Loucy (cell line): Measurements from ENCODE around the gene HOXA2.

ENCODE experiments used
- H2AFZ ChIP-seq: fragments of 200-600 bp; sonication (generic); 2 replicates; pipeline ENCODE4 v1.6.0; 2016; ENCODE audit warnings: antibody characterized with exemption, mild to moderate bottlenecking, low read length, moderate library complexity
- H3F3A ChIP-seq: fragments of 200-600 bp; 2 replicates; pipeline ENCODE4 v1.6.0; 2016; ENCODE audit warnings: antibody characterized with exemption, low read depth, mild to moderate bottlenecking
- H3K27me3 ChIP-seq: fragments of 200-600 bp; sonication (generic); 2 replicates; pipeline ENCODE4 v1.6.1; 2014; ENCODE audit warnings: low read length, mild to moderate bottlenecking; ENCODE audit not compliant: insufficient read depth, poor library complexity, severe bottlenecking
- H3K36me3 ChIP-seq: fragments of 200-600 bp; sonication (generic); 2 replicates; pipeline ENCODE4 v1.6.1; 2016; ENCODE audit warnings: low read length; ENCODE audit not compliant: insufficient read depth
- H3K4me1 ChIP-seq: fragments of 200-600 bp; sonication (generic); 2 replicates; pipeline ENCODE4 v1.5.1; 2014; ENCODE audit warnings: low read length, mild to moderate bottlenecking; ENCODE audit not compliant: insufficient read depth, poor library complexity, severe bottlenecking
- H3K4me2 ChIP-seq: fragments of 200-600 bp; sonication (generic); 2 replicates; pipeline ENCODE4 v1.6.0; 2014; ENCODE audit warnings: antibody characterized with exemption, low read length, low read depth, mild to moderate bottlenecking; ENCODE audit not compliant: poor library complexity, severe bottlenecking
- H3K4me3 ChIP-seq: fragments of 200-600 bp; sonication (generic); 2 replicates; pipeline ENCODE4 v1.5.1; 2014; ENCODE audit warnings: low read length, mild to moderate bottlenecking, mixed read lengths; ENCODE audit not compliant: poor library complexity, severe bottlenecking
- H3K79me2 ChIP-seq: fragments of 200-600 bp; sonication (generic); 2 replicates; pipeline ENCODE4 v1.6.1; 2014; ENCODE audit warnings: low read length; ENCODE audit not compliant: insufficient read depth
- H3K9ac ChIP-seq: fragments of 200-600 bp; sonication (generic); 2 replicates; pipeline ENCODE4 v1.6.0; 2014; ENCODE audit warnings: mild to moderate bottlenecking, low read depth, low read length, moderate library complexity; ENCODE audit not compliant: poor library complexity, severe bottlenecking
- H3K9me2 ChIP-seq: fragments of 200-600 bp; sonication (generic); replicated peaks from 2 replicates; pipeline ENCODE4 v1.6.1; 2016; ENCODE audit warnings: low read depth, low read length, mixed read lengths
- H3K9me3 ChIP-seq: fragments of 200-600 bp; sonication (generic); 2 replicates; pipeline ENCODE4 v1.6.1; 2014; ENCODE audit warnings: mild to moderate bottlenecking, antibody characterized with exemption, low read length, low read depth; ENCODE audit not compliant: insufficient read depth
- H4K20me1 ChIP-seq: fragments of 200-600 bp; sonication (generic); 2 replicates; pipeline ENCODE4 v1.6.0; 2014; ENCODE audit warnings: antibody characterized with exemption, low read length, mild to moderate bottlenecking; ENCODE audit not compliant: insufficient read depth, poor library complexity, severe bottlenecking
- EZH2phosphoT487 ChIP-seq: fragments of 200-600 bp; IDR thresholded peaks from 2 replicates; pipeline ENCODE4 v1.6.1; 2018; ENCODE audit warnings: antibody characterized with exemption, mild to moderate bottlenecking, moderate library complexity, borderline replicate concordance
- TF ChIP-seq, protein P1 (sequence below): fragments of 200-600 bp; sonication (generic); conservative IDR thresholded peaks from 2 replicates; pipeline ENCODE4 v1.5.1; 2014; ENCODE audit warnings: mild to moderate bottlenecking, antibody characterized with exemption, low read length

The HOXA2 gene

DNA sequence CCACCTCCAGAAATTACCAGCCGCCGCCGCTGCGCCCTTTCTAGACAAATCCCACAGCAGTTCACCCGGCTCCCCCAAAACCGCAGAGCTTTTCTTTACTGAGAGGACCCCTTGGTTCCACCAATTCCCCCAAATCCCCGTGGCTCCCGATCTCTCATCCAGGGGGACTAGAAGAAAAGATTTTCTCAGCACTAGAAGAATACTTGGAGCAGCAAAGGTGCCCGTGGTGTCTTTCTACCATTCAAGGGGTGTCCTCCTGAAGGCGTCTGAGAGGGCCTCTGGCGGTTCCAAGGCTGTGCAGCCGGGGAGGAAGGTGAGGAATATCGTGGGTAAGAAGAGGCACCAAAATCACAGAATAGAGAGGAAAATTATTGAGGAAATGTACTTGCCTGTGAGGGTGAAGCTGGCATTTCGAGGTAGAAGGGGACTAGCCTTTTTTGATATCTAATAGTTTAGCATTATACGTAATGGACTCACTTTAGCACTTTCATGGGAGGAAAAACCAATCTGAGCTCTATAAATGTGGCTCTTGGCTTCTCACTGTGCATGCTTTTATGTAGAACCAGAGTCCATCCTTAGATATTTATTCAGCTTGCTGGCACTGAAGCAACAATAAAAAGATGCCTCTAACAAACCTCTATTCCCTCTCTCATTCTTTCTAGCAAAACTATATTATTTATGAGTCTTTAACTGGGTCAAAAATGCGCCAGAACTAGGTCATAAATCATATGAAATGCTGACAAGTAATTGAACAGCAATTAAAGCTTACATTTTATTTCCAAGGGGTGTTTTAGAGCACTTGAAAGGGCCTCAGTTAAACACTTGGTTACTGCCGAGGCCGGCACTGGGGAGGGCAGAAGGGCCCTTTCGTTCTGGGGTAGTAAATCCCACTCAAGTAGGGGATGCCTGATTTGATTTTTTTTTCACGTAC lies 13.8 kb upstream of the HOXA2 start:
- no peak for TF ChIP-seq EZH2phosphoT487
- TF ChIP-seq, protein P1, sequence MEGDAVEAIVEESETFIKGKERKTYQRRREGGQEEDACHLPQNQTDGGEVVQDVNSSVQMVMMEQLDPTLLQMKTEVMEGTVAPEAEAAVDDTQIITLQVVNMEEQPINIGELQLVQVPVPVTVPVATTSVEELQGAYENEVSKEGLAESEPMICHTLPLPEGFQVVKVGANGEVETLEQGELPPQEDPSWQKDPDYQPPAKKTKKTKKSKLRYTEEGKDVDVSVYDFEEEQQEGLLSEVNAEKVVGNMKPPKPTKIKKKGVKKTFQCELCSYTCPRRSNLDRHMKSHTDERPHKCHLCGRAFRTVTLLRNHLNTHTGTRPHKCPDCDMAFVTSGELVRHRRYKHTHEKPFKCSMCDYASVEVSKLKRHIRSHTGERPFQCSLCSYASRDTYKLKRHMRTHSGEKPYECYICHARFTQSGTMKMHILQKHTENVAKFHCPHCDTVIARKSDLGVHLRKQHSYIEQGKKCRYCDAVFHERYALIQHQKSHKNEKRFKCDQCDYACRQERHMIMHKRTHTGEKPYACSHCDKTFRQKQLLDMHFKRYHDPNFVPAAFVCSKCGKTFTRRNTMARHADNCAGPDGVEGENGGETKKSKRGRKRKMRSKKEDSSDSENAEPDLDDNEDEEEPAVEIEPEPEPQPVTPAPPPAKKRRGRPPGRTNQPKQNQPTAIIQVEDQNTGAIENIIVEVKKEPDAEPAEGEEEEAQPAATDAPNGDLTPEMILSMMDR: no peak
- no peak overlapping the region for H2AFZ ChIP-seq
- no peak overlapping the region for H3K4me2 ChIP-seq
- no peak overlapping the region for H3K4me3 ChIP-seq
- no peaks in the 10 kb centered on the region for H3K4me1 ChIP-seq
- H4K20me1 ChIP-seq: peaks cover 50% of the 10 kb centered on the region
- no peaks in the 10 kb centered on the region for H3K9me3 ChIP-seq
- no peaks in the 10 kb centered on the region for H3K27me3 ChIP-seq
- peaks cover 89% of the 10 kb centered on the region; the same call in 1 of the 2 replicates for H3K36me3 ChIP-seq
- no peaks in the 10 kb centered on the region for H3K9me2 ChIP-seq
- peaks cover 94% of the 10 kb centered on the region for H3K79me2 ChIP-seq
- no peak overlapping the region for H3K9ac ChIP-seq
- no peaks in the 10 kb centered on the region for H3F3A ChIP-seq

DNA sequence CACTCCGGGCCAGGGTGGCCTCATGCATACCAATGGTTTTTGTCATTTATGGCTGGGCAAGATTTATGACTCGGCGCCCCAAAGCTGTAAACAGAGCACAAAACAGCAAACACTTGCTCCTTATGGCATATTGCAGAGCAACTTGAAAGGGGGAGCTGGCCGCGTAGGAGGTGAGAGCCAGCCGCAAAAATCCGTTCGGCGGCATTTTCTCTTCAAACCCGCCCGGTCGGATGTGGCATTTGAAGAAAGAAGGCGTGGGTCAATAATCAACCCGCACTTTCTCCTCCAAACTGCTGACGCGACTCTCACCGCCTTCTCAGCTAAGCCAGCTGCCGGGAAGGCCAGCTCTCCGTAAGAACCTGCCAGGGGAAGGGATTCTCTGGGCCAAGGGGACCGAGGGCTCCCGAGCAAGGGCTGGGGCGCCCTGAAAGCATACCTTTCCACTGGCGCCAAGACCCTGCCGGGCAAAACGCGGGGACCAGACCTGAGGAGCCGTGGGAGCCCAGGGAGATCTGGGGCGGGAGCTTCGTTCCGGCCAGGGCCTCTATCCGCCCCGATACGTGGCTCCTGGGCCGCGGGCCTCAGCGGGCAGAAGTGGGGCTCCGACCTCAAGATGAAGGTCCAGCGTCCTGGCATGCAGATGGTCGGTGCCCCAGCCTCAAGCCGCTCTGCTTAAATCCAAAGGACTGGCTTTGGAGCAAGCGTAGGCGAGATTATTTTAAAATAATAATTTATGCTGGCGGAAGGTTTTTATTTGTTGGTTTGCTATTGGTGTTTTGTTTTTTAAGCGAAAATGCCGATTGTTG lies 12.9 kb upstream of the HOXA2 start:
- Histone ChIP-seq H3K36me3 (peaks cover 89% of the 10 kb centered on the region; the same call in 1 of the 2 replicates), H2AFZ (no peak overlapping the region), H3K4me1 (no peaks in the 10 kb centered on the region), H3F3A (no peaks in the 10 kb centered on the region), H3K9me3 (no peaks in the 10 kb centered on the region), H3K79me2 (peaks cover 95% of the 10 kb centered on the region), H3K9ac (no peak overlapping the region), H4K20me1 (peaks cover 48% of the 10 kb centered on the region), H3K4me2 (no peak overlapping the region), H3K4me3 (no peak overlapping the region), H3K27me3 (no peaks in the 10 kb centered on the region), H3K9me2 (no peaks in the 10 kb centered on the region)
- TF ChIP-seq EZH2phosphoT487: no peak
- TF ChIP-seq, protein P1: no peak

DNA sequence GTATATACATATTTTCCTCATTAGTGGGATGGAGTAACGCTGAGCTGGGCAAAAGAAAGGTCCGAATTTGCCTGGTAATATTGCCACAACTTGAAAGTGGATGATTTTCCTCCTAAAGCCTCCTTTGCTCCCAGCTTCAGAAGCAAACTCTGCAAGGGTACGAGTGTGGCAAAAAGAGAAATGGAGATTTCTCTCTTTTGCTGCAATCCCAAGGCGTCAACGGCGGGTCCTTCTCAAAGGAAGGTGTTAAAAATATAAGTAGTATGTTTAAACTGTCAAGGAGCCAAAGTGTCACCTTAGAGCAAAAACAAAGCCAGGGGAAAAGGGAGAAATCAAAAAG lies 12.4 kb upstream of the HOXA2 start:
- Histone ChIP-seq H3K4me3 (no peak overlapping the region), H3K36me3 (peaks cover 91% of the 10 kb centered on the region; the same call in 1 of the 2 replicates), H3K9me2 (no peaks in the 10 kb centered on the region), H4K20me1 (peaks cover 53% of the 10 kb centered on the region), H3F3A (no peaks in the 10 kb centered on the region), H3K9me3 (no peaks in the 10 kb centered on the region), H3K9ac (no peak overlapping the region), H3K79me2 (peaks cover 93% of the 10 kb centered on the region), H3K27me3 (no peaks in the 10 kb centered on the region), H2AFZ (no peak overlapping the region), H3K4me1 (no peaks in the 10 kb centered on the region), H3K4me2 (no peak overlapping the region)
- no peak for TF ChIP-seq EZH2phosphoT487
